Epithelial cell of esophagus (primary cell): ENCODE data around the gene LRRK1.

Experiments
- DNase-seq: peaks from one replicate; pipeline ENCODE4 v3.0.0; 2010; ENCODE audit warnings: low read depth
- H3K4me3 ChIP-seq: 2 replicates; pipeline ENCODE4 v1.5.1; 2011; ENCODE audit warnings: mild to moderate bottlenecking, low read length, control low read depth
- CTCF ChIP-seq: IDR thresholded peaks from 2 replicates; pipeline ENCODE4 v1.5.1; 2011; ENCODE audit warnings: low read depth, mild to moderate bottlenecking, low read length, control low read depth, inconsistent platforms; ENCODE audit not compliant: insufficient read depth; ENCODE audit errors: missing control alignments

LRRK1 gene

GRCh38 chr15:100932676-100933348, 13.7 kb downstream of the LRRK1 start:
- DNase-seq, result no peak
- no peak for TF ChIP-seq CTCF
- H3K4me3 ChIP-seq, result no peak overlapping the region

- no peak for TF ChIP-seq CTCF
- no peak overlapping the region for H3K4me3 ChIP-seq
- DNase-seq, result no peak
These were observed 15.0 kb downstream of the LRRK1 start for GRCh38 chr15:100934166-100934565.

GRCh38 chr15:100934726-100935125, 15.6 kb downstream of the LRRK1 start:
- H3K4me3 ChIP-seq, result no peak overlapping the region
- no peak for DNase-seq
- TF ChIP-seq CTCF, result no peak

- DNase-seq, result no peak
- no peak for TF ChIP-seq CTCF
- H3K4me3 ChIP-seq, result no peak overlapping the region
These were observed 18.0 kb downstream of the LRRK1 start for GRCh38 chr15:100937171-100937570.

GRCh38 chr15:100939791-100940190, 20.6 kb downstream of the LRRK1 start:
- TF ChIP-seq CTCF, result no peak
- no peak for DNase-seq
- H3K4me3 ChIP-seq, result no peak overlapping the region

GRCh38 chr15:100940767-100941379, 21.7 kb downstream of the LRRK1 start:
- DNase-seq, result no peak

More at GRCh38 chr15:100940767-100941379, 21.7 kb downstream of the LRRK1 start:
- no peak overlapping the region for H3K4me3 ChIP-seq
- TF ChIP-seq CTCF, result no peak
